ENCODE results near the gene ELL2. TPM values are rescaled to one million over a fixed set of nuclear protein-coding genes. Genes with fewer than 3 reads are reported as not detected.

The ELL2 gene
- polyA plus RNA-seq, 3 donors = 3.1 to 8.1 (median 5.8) TPM

DNA sequence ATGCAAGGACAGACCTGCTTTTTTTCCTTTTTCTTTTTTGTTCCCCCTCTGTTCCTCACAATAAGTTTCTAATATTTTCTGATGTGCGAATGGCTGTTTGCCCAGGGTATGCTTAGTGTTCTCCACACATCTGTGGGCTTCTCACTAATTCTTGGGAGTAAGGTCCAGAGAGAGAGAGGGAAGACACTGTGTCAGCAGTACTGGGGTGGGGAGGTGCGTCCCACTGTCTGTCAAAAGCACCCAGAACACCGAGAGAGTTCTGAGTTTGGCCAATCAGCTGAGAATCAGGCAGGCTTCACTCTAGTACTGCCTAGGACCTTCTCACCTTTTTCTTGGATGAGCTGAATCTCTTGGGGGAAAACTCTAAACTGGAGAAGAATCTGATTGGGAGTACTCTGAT lies 61.8 kb downstream of the ELL2 start:
- 100% methylated on average over 2 of the region's 3 CpGs for WGBS (ENCODE audit: insufficient coverage)
- Histone ChIP-seq H3K4me3 (replicated peaks in 1 of 3; ENCODE audit: low read depth in 2 of 3, low read length in 3 of 3) (no peak overlapping the region), H3K4me1 (ENCODE audit: control insufficient read depth in 1 of 2, insufficient read depth in 2 of 2, low read length in 2 of 2) (peaks cover 4 to 7% of the 10 kb centered on the region in 2 donors), H3K4me2 (replicated peaks; ENCODE audit: extremely low read depth, low read length, poor library complexity, severe bottlenecking) (no peak overlapping the region), H2AFZ (ENCODE audit: insufficient read depth, low read depth, low read length, poor library complexity, severe bottlenecking) (no peak overlapping the region), H3K27ac (ENCODE audit: low read depth in 1 of 2, low read length in 2 of 2) (no peak overlapping the region), H3K79me2 (ENCODE audit: insufficient read depth, low read length) (no peaks in the 10 kb centered on the region), H3K27me3 (ENCODE audit: control insufficient read depth in 2 of 2, insufficient read depth in 2 of 2, low read length in 2 of 2) (no peaks in the 10 kb centered on the region), H3K9ac (ENCODE audit: insufficient read depth, low read length, poor library complexity, severe bottlenecking) (no peak overlapping the region), H3K9me3 (replicated peaks in 1 of 2; ENCODE audit: control insufficient read depth in 1 of 2, insufficient read depth in 1 of 2, low read length in 2 of 2) (no peaks in the 10 kb centered on the region), H3K36me3 (replicated peaks in 1 of 2; ENCODE audit: control insufficient read depth in 1 of 2, insufficient read depth in 2 of 2, low read length in 2 of 2) (peaks cover 41 to 58% of the 10 kb centered on the region in 2 donors), H4K20me1 (ENCODE audit: insufficient read depth, low read length) (no peaks in the 10 kb centered on the region)
- peaks cover 54 to 62% of the 10 kb centered on the region in 2 donors for H3K36me3 Mint-ChIP-seq
- no peak for DNase-seq
- no peak for TF ChIP-seq CTCF (IDR thresholded peaks at IDR 0.05)
- intact Hi-C loops (cut with micrococcal nuclease) = no loop called here
- H3K27me3 Mint-ChIP-seq (ENCODE audit: low read depth in 3 of 3) = no peaks in the 10 kb centered on the region
- peak overlapping the region in 2 of 7 donors; percentile 31 to 60 for H3K27ac Mint-ChIP-seq
- no peak overlapping the region for H3K4me3 Mint-ChIP-seq
- peaks cover 20% of the 10 kb centered on the region for H3K4me1 Mint-ChIP-seq
- peaks cover 0 to 7% (median 0%) of the 10 kb centered on the region in 7 donors for H3K9me3 Mint-ChIP-seq

DNA sequence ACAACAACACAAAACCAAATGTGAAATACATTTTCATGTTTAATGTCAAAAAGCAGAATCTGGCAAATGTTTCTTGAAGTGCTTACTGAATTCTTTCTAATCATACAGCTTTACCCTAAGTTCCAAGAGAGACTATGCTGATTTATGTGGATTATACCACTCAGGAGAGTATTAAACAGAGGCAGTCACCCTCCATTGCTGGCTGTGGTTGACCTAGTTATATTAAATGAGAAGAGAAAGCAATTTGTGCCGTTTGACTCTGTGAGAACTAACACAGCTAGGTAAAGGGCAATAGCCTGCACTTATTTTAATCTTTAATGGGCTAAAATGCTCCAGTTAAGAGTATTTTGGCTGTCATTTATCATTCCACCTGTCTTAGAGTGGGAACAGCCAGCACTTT lies 62.6 kb downstream of the ELL2 start:
- H3K27ac ChIP-seq (ENCODE audit: low read depth in 1 of 2, low read length in 2 of 2) = no peak overlapping the region
- WGBS (ENCODE audit: insufficient coverage) = 83% methylated on average over 1 of the region's 1 CpG
- no peaks in the 10 kb centered on the region for H3K79me2 ChIP-seq (ENCODE audit: insufficient read depth, low read length)
- H2AFZ ChIP-seq (ENCODE audit: insufficient read depth, low read depth, low read length, poor library complexity, severe bottlenecking) = no peak overlapping the region
- H3K27me3 Mint-ChIP-seq (ENCODE audit: low read depth in 3 of 3) = no peaks in the 10 kb centered on the region
- H3K27me3 ChIP-seq (ENCODE audit: control insufficient read depth in 2 of 2, insufficient read depth in 2 of 2, low read length in 2 of 2) = no peaks in the 10 kb centered on the region
- peaks cover 19% of the 10 kb centered on the region for H3K4me1 Mint-ChIP-seq
- no peak for DNase-seq
- no peak overlapping the region for H3K4me2 ChIP-seq (replicated peaks; ENCODE audit: extremely low read depth, low read length, poor library complexity, severe bottlenecking)
- peaks cover 4 to 7% of the 10 kb centered on the region in 2 donors for H3K4me1 ChIP-seq (ENCODE audit: control insufficient read depth in 1 of 2, insufficient read depth in 2 of 2, low read length in 2 of 2)
- no peak for TF ChIP-seq CTCF (IDR thresholded peaks at IDR 0.05)
- H3K9ac ChIP-seq (ENCODE audit: insufficient read depth, low read length, poor library complexity, severe bottlenecking) = no peak overlapping the region
- no peak overlapping the region for H3K27ac Mint-ChIP-seq
- no peaks in the 10 kb centered on the region for H3K9me3 ChIP-seq (replicated peaks in 1 of 2; ENCODE audit: control insufficient read depth in 1 of 2, insufficient read depth in 1 of 2, low read length in 2 of 2)
- H3K36me3 Mint-ChIP-seq = peaks cover 55 to 62% of the 10 kb centered on the region in 2 donors
- H3K9me3 Mint-ChIP-seq = peaks cover 0 to 7% (median 0%) of the 10 kb centered on the region in 7 donors
- no peaks in the 10 kb centered on the region for H4K20me1 ChIP-seq (ENCODE audit: insufficient read depth, low read length)
- peaks cover 41 to 59% of the 10 kb centered on the region in 2 donors for H3K36me3 ChIP-seq (replicated peaks in 1 of 2; ENCODE audit: control insufficient read depth in 1 of 2, insufficient read depth in 2 of 2, low read length in 2 of 2)
- no peak overlapping the region for H3K4me3 Mint-ChIP-seq
- H3K4me3 ChIP-seq (replicated peaks in 1 of 3; ENCODE audit: low read depth in 2 of 3, low read length in 3 of 3) = no peak overlapping the region
- intact Hi-C loops (cut with micrococcal nuclease) = no loop called here
